T-cell (primary cell): ENCODE data around the gene MARCHF9. TPM values are rescaled to one million over a fixed set of nuclear protein-coding genes. Genes with fewer than 3 reads are reported as not detected.

Experiments
- ATAC-seq, 4 experiments: fragments of 200-7000 bp in 3 of 4; fragments of 150-1000 bp in 1 of 4; cut with Tn5 transposase; replicated peaks in 1 of 4; 1 replicate in 3 of 4; 2 replicates in 1 of 4; pipeline ENCODE4 v1.10.0; 2021; ENCODE audit warnings: moderate library complexity in 3 of 4, mild to moderate bottlenecking in 2 of 4, moderate number of reproducible peaks in 1 of 4
- CTCF ChIA-PET, 2 donors: fragments of 300-600 bp; sonication (Branson Sonifier 250); formaldehyde crosslinking; loops; one replicate each; lab custom pipeline; 2022; ENCODE audit warnings: antibody characterized with exemption in 2 of 2; lab: Charles Lee
- POLR2A ChIA-PET, 2 donors: fragments of 300-600 bp; sonication (Branson Sonifier 250); formaldehyde crosslinking; loops; one replicate each; lab custom pipeline; 2022; ENCODE audit warnings: antibody characterized with exemption in 2 of 2; lab: Charles Lee
- DNase-seq, 35 experiments: peaks; one replicate each; pipeline versions ENCODE4 v3.0.0 to v3.0.0-alpha.2; 2013 to 2023
- H3K27ac ChIP-seq: one replicate; pipeline ENCODE4 v1.5.1; 2013; ENCODE audit warnings: low read length
- H3K27me3 ChIP-seq, 2 experiments: replicated peaks in 1 of 2; 1 replicate in 1 of 2; 2 replicates in 1 of 2; pipeline versions ENCODE4 v1.6.1 to v1.7.0; 2013; ENCODE audit warnings: low read length in 1 of 2, mixed read lengths in 1 of 2; ENCODE audit not compliant: control insufficient read depth in 2 of 2, insufficient read depth in 2 of 2; ENCODE audit errors: extremely low read depth in 1 of 2
- H3K36me3 ChIP-seq, 2 donors: 1 replicate in 1 of 2; 2 replicates in 1 of 2; pipeline versions ENCODE4 v1.6.1 to v1.7.0; 2013; ENCODE audit warnings: low read length in 1 of 2; ENCODE audit not compliant: control insufficient read depth in 2 of 2, insufficient read depth in 1 of 2; ENCODE audit errors: extremely low read depth in 1 of 2
- H3K4me1 ChIP-seq, 2 experiments: 1 replicate in 1 of 2; 2 replicates in 1 of 2; pipeline versions ENCODE4 v1.6.1 to v1.7.0; 2013; ENCODE audit warnings: low read length in 2 of 2, mixed read lengths in 1 of 2; ENCODE audit not compliant: insufficient read depth in 2 of 2, control insufficient read depth in 1 of 2; ENCODE audit errors: extremely low read depth in 1 of 2
- H3K4me3 ChIP-seq, 2 donors: 1 replicate in 1 of 2; 2 replicates in 1 of 2; pipeline versions ENCODE4 v1.5.1 to v1.7.0; 2013; ENCODE audit warnings: mild to moderate bottlenecking in 2 of 2, low read length in 1 of 2, moderate library complexity in 1 of 2; ENCODE audit not compliant: control insufficient read depth in 1 of 2; ENCODE audit errors: extremely low read depth in 1 of 2
- H3K9me3 ChIP-seq: 2 replicates; pipeline ENCODE4 v1.7.0; 2013
- H3K27ac Mint-ChIP-seq, 2 donors: one replicate each; pipeline ENCODE4 v1.8.0; 2020 to 2021; ENCODE audit warnings: mild to moderate bottlenecking in 2 of 2, mixed read lengths in 2 of 2
- H3K27me3 Mint-ChIP-seq, 2 donors: one replicate each; pipeline ENCODE4 v1.8.0; 2021 to 2022; ENCODE audit warnings: mixed read lengths in 2 of 2
- H3K36me3 Mint-ChIP-seq: one replicate; pipeline ENCODE4 v1.8.0; 2021; ENCODE audit warnings: mixed read lengths
- H3K4me1 Mint-ChIP-seq, 3 donors: one replicate each; pipeline ENCODE4 v1.8.0; 2020 to 2022; ENCODE audit warnings: mixed read lengths in 3 of 3, mild to moderate bottlenecking in 1 of 3
- H3K4me3 Mint-ChIP-seq, 3 donors: one replicate each; pipeline ENCODE4 v1.8.0; 2020 to 2022; ENCODE audit warnings: mild to moderate bottlenecking in 3 of 3, mixed read lengths in 3 of 3, moderate library complexity in 3 of 3
- H3K9me3 Mint-ChIP-seq, 3 donors: one replicate each; pipeline ENCODE4 v1.8.0; 2020 to 2022; ENCODE audit warnings: mixed read lengths in 3 of 3
- WGBS: methylation state at CpG from one replicate; pipeline ENCODE4 v1.1.5; 2013; ENCODE audit warnings: missing lambda C conversion rate; ENCODE audit not compliant: insufficient coverage; 5-methylcytosine and 5-hydroxymethylcytosine counted together
- total RNA-seq, 35 experiments: library from RNA in 6 of 35; stranded (reverse) in 6 of 35; fragments of 120-200 nt in 1 of 35; gene quantifications; one replicate each; pipeline versions ENCODE4 v1.2.1 to v1.2.4 and lab custom pipeline; 2013 to 2026

Gene MARCHF9
- total RNA-seq, 5 donors from 2014 or later (not counting 1 experiment from before 2014, with no cell fraction given) = 45.4 to 72.9 (median 71.7) TPM

GRCh38 chr12:57726151-57726883 lies 28.6 kb upstream of the MARCHF9 start:
- H3K9me3 ChIP-seq = no peaks in the 10 kb centered on the region
- Mint-ChIP-seq H3K36me3 (peaks cover 39% of the 10 kb centered on the region), H3K4me3 (peak overlapping the region in 2 of 3 donors; percentile 17 to 30), H3K9me3 (no peaks in the 10 kb centered on the region), H3K27me3 (no peaks in the 10 kb centered on the region), H3K27ac (peak overlapping the region in 1 of 2 donors; percentile 64), H3K4me1 (peaks cover 14 to 24% (median 19%) of the 10 kb centered on the region in 3 donors)
- ChIA-PET CTCF (no interaction called here), POLR2A (interaction anchor here in 1 of 2 donors (0.7 kb wide), 1 partner anchor 143 kb away, joined by 3 read pairs; no protein-coding TSS in a partner anchor)
- peak in 6 of 35 experiments; percentile 21 to 36 (median 34) for DNase-seq
- H3K27me3 ChIP-seq = no peaks in the 10 kb centered on the region
- H3K4me1 ChIP-seq = peaks cover 0 to 15% of the 10 kb centered on the region in 2 experiments
- H3K4me3 ChIP-seq = no peak overlapping the region
- peaks cover 19 to 57% of the 10 kb centered on the region in 2 donors for H3K36me3 ChIP-seq
- 97% methylated on average over 68 of the region's 79 CpGs for WGBS
- no peak overlapping the region for H3K27ac ChIP-seq
- peak in 2 of 4 experiments; percentile 21 to 38 for ATAC-seq

GRCh38 chr12:57726884-57727757 lies 27.8 kb upstream of the MARCHF9 start:
- Mint-ChIP-seq H3K27ac (no peak overlapping the region), H3K9me3 (no peaks in the 10 kb centered on the region), H3K4me3 (no peak overlapping the region), H3K36me3 (peaks cover 43% of the 10 kb centered on the region), H3K27me3 (no peaks in the 10 kb centered on the region), H3K4me1 (peaks cover 8 to 19% (median 18%) of the 10 kb centered on the region in 3 donors)
- Histone ChIP-seq H3K9me3 (no peaks in the 10 kb centered on the region), H3K4me1 (peaks cover 0 to 15% of the 10 kb centered on the region in 2 experiments), H3K36me3 (peaks cover 19 to 60% of the 10 kb centered on the region in 2 donors), H3K27ac (no peak overlapping the region), H3K4me3 (no peak overlapping the region), H3K27me3 (no peaks in the 10 kb centered on the region)
- no peak for DNase-seq
- ChIA-PET POLR2A (no interaction called here), CTCF (no interaction called here)
- 96% methylated on average over 76 of the region's 76 CpGs for WGBS
- ATAC-seq = no peak

- ChIA-PET CTCF (no interaction called here), POLR2A (interaction anchor here in 1 of 2 donors (0.7 kb wide), 1 partner anchor 75 kb away, joined by 3 read pairs; no protein-coding TSS in a partner anchor)
- Mint-ChIP-seq H3K27me3 (no peaks in the 10 kb centered on the region), H3K4me1 (peaks cover 8 to 16% (median 15%) of the 10 kb centered on the region in 3 donors), H3K9me3 (no peaks in the 10 kb centered on the region), H3K27ac (peak overlapping the region in 1 of 2 donors; percentile 60), H3K4me3 (no peak overlapping the region), H3K36me3 (peaks cover 50% of the 10 kb centered on the region)
- H3K27me3 ChIP-seq = no peaks in the 10 kb centered on the region
- WGBS = 95% methylated on average over 15 of the region's 21 CpGs
- H3K36me3 ChIP-seq = peaks cover 24 to 68% of the 10 kb centered on the region in 2 donors
- ATAC-seq = no peak
- H3K9me3 ChIP-seq = no peaks in the 10 kb centered on the region
- H3K4me3 ChIP-seq = no peak overlapping the region
- no peak overlapping the region for H3K27ac ChIP-seq
- peaks cover 0 to 15% of the 10 kb centered on the region in 2 experiments for H3K4me1 ChIP-seq
- DNase-seq = no peak
These were observed 27.0 kb upstream of the MARCHF9 start for GRCh38 chr12:57727758-57728395.

- H3K4me3 Mint-ChIP-seq = no peak overlapping the region
- no peak for DNase-seq
- peaks cover 7 to 11% (median 8%) of the 10 kb centered on the region in 3 donors for H3K4me1 Mint-ChIP-seq
- WGBS = 93% methylated on average over 3 of the region's 5 CpGs
- H3K9me3 Mint-ChIP-seq = no peaks in the 10 kb centered on the region
- Histone ChIP-seq H3K4me1 (peaks cover 0 to 18% of the 10 kb centered on the region in 2 experiments), H3K9me3 (no peaks in the 10 kb centered on the region), H3K27ac (no peak overlapping the region), H3K4me3 (no peak overlapping the region), H3K36me3 (peaks cover 28 to 83% of the 10 kb centered on the region in 2 donors), H3K27me3 (no peaks in the 10 kb centered on the region)
- peaks cover 60% of the 10 kb centered on the region for H3K36me3 Mint-ChIP-seq
- no peaks in the 10 kb centered on the region for H3K27me3 Mint-ChIP-seq
- no peak for ATAC-seq
- ChIA-PET CTCF (no interaction called here), POLR2A (interaction anchor here in 1 of 2 donors (0.6 kb wide), 1 partner anchor 28 kb away, joined by 3 read pairs; no protein-coding TSS in a partner anchor)
- H3K27ac Mint-ChIP-seq = peak overlapping the region in 1 of 2 donors; percentile 11
These were observed 25.5 kb upstream of the MARCHF9 start for GRCh38 chr12:57729321-57729844.

- H3K36me3 Mint-ChIP-seq = peaks cover 68% of the 10 kb centered on the region
- ATAC-seq (no peak), DNase-seq (no peak)
- ChIA-PET CTCF (no interaction called here), POLR2A (interaction anchor here in 1 of 2 donors (0.7 kb wide), 1 partner anchor 20 kb away, joined by 3 read pairs; no protein-coding TSS in a partner anchor)
- H3K4me3 ChIP-seq = no peak overlapping the region
- H3K4me3 Mint-ChIP-seq = no peak overlapping the region
- peaks cover 0 to 13% of the 10 kb centered on the region in 2 experiments for H3K4me1 ChIP-seq
- H3K27ac ChIP-seq = no peak overlapping the region
- no peaks in the 10 kb centered on the region for H3K9me3 Mint-ChIP-seq
- H3K27ac Mint-ChIP-seq = no peak overlapping the region
- H3K9me3 ChIP-seq = no peaks in the 10 kb centered on the region
- no peaks in the 10 kb centered on the region for H3K27me3 ChIP-seq
- whole genome bisulfite sequencing = 96% methylated on average over 7 of the region's 13 CpGs
- peaks cover 5 to 10% (median 6%) of the 10 kb centered on the region in 3 donors for H3K4me1 Mint-ChIP-seq
- H3K36me3 ChIP-seq = peaks cover 32 to 92% of the 10 kb centered on the region in 2 donors
- H3K27me3 Mint-ChIP-seq = no peaks in the 10 kb centered on the region
These were observed 24.4 kb upstream of the MARCHF9 start for GRCh38 chr12:57730336-57731067.
